GM21576 (cell line): ENCODE results near the gene FBH1.
"Not testable (repeated sequence)": the region's sequence is repeated elsewhere in the genome, so short reads cannot be mapped to it uniquely, and the experiment has no call there.

Source experiments
- ATAC-seq: cut with Tn5 transposase; IDR thresholded peaks from one replicate; pipeline ENCODE4 v1.9.1; 2021; ENCODE audit warnings: mild to moderate bottlenecking, moderate library complexity; ENCODE audit not compliant: unreplicated experiment

Gene FBH1

GRCh38 chr10:5902511-5903274 is 12.7 kb downstream of the FBH1 start:
- no peak for ATAC-seq

GRCh38 chr10:5903563-5903962 is 13.5 kb downstream of the FBH1 start:
- ATAC-seq: no peak

DNA sequence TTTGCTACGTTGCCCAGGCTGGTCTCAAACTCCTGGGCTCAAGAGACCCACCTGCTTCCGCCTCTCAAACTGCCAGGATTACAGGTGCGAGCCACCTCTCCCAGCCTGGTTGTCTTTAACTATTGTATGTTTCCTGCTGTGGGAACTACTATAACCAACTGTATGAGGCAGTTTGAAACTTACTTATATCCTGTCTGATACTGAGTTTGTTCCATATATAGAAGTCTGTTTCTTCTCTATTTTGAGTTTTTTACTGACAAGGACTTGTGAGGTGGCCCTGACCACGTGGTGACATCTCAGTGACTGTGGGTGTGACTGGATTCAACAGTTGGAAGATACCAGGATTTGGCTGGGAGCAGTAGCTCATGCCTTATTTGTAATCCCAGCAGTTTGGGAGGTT is 14.2 kb downstream of the FBH1 start:
- peak; percentile 92 for ATAC-seq

- ATAC-seq: no peak
Observed at GRCh38 chr10:5905854-5906507, 15.9 kb downstream of the FBH1 start.

DNA sequence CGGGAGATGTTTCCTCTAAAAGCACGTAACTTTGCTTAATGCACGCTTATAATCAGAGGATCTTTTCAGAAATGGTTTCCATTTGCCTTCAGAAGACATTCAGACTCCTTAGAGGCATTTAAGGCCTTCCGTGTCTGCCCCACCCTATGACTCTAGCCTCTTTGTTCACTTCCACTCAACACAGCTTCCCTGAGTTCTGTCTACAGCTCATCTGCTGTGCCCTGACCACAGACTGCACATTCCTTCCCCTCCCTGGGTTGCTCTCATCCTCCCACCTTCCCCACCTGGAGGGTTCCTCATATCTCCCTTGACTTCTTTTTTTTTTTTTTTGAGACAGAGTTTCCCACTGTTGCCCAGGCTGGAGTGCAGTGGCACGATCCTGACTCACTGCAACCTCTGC is 16.6 kb downstream of the FBH1 start:
- no peak for ATAC-seq

DNA sequence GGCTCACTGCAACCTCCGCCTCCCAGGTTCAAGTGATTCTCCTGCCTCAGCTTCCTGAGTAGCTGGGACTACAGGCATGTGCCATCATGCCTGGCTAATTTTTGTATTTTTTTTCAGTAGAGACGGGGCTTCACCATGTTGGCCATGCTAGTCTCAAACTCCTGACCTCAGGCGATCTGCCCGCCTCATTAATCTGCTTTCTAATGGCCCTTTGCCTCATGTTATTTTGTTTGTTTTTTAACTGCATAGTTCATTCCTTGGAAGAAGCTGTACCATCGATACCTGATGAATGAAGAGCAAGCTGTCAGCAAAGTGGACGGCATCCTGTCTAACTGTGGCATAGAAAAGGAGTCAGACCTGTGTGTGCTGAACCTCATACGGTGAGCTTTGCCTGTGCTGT is 18.6 kb downstream of the FBH1 start:
- ATAC-seq: not testable (repeated sequence)

- ATAC-seq: no peak
Observed at GRCh38 chr10:5910323-5911100, 20.5 kb downstream of the FBH1 start.

DNA sequence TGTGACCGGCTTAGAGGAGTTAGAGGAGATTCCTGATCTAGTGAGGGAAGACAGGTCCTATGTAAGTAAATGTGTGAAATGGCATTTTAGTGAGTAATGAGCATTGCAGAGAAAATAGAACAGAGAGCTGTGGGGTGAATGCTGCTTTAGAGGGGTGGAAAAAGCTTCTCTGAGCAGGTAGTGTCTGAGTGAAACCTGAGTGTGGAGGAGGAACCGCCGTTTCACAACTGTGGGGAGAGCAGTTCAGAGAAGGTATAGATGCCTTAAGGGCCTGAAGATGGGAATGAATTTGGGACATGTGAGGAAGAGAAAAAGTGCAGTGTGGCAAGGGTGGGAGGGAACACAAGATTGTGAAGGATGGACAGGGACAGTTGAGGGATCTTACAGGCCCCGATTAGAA is 21.6 kb downstream of the FBH1 start:
- ATAC-seq: no peak

DNA sequence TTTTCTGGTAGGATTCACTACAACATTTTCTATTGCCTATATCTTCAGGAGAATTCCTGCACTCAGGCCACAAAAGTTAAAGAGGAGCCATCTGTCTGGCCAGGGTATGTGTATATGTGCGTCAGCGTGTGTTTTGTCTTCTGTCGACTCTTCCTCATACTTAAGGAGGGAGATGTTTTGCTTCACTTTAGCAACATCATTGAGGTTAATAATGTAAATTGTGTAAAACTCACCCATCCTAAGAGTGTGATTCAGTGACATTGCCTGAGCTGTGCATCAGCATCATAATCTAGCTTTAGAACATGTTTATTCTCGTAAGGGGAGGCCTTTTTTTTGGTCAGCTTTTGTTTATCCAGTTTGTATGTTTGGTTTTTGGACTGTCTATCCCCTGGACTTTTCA is 23.7 kb downstream of the FBH1 start:
- ATAC-seq: no peak

- ATAC-seq: no peak
Observed at GRCh38 chr10:5915451-5915850, 25.4 kb downstream of the FBH1 start.

- no peak for ATAC-seq
Observed at GRCh38 chr10:5917305-5917704, 27.3 kb downstream of the FBH1 start.

- no peak for ATAC-seq
Observed at GRCh38 chr10:5918763-5919162, 28.7 kb downstream of the FBH1 start.

- no peak for ATAC-seq
Observed at GRCh38 chr10:5919568-5919967, 29.5 kb downstream of the FBH1 start.

GRCh38 chr10:5921746-5922145 is 31.7 kb downstream of the FBH1 start:
- no peak for ATAC-seq

GRCh38 chr10:5924889-5925288 is 34.8 kb downstream of the FBH1 start:
- ATAC-seq: no peak

DNA sequence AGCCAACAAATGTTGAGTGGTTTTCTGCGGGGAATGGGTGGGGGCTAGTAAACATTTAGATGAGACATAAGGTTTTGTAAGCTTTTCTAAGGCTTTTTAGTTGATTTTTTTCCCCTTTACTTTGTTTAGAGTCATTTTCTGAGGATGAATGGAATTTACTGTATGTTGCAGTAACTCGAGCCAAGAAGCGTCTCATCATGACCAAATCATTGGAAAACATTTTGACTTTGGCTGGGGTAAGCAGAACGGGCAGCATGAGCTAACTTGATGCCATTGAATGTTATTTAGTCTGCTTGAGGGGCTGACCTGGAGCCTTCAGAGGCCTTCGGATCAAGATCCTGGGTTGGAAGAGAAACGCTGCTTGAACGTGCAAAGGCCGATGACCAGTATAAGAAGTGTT is 37.3 kb downstream of the FBH1 start:
- ATAC-seq: no peak

DNA sequence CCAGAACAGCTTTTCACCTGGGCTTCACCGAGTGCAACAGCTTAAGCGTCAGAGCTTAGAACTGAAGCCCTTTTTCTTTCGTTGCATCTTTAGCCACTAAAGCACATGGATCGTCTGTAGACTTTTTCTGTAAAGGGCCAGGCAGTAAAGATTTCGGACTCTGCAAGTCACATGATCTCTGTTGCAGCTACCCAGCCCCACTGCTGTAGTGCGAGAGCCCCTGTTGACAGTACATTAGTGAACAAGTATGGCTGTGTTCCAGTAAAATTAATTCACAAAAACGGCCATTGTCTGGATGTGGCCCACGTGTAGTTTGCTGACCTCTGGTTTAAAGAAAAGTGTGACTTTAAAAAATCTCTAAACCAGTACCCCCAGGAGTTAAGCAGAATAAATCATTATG is 39.4 kb downstream of the FBH1 start:
- no peak for ATAC-seq

DNA sequence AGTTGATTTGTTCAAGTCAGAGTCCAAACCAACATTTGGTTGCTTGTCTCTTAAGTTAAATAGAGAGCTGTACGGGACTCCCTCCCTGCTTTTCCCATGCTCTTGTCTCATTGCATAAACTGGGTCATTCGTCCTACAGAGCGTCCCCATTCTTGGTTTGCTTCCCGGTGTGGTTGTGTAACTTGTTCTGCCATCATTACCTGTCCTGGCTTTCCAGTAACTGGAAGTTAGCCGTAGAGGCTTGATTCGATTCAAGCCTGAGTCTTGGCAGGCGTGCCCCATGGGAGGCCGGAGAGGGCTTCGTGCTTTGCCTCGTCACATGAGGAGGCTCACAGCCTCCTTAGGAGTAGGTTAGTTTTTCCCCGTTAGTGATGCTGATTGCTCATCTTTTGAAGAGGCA is 40.2 kb downstream of the FBH1 start:
- no peak for ATAC-seq

GRCh38 chr10:5932345-5932744 is 42.3 kb downstream of the FBH1 start:
- no peak for ATAC-seq

- no peak for ATAC-seq
Observed at GRCh38 chr10:5933909-5934546, 44.0 kb downstream of the FBH1 start.

DNA sequence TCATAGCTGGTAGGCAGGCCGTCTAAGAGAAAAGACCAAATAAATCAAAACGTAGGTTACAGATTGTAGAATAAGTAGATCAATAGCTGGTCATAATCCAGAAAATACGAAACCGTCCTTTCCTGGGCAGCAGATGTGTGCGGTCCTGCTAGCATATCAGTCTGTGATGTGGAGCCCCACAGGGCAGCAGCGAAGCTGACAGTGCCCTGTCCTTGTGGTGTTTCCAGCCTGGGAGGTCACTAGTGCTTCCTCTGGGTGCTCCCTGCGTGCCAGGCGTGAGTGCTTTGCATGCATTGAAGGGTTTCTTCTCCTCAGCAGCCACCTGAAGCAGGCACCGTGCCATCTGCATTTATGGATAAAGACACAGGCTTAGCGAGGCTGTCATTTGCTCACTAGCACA is 45.6 kb downstream of the FBH1 start:
- ATAC-seq: no peak
